ENCODE data around the gene UCKL1. TPM values are rescaled to one million over a fixed set of nuclear protein-coding genes. Genes with fewer than 3 reads are reported as not detected.

UCKL1 gene
- total RNA-seq, 1 donor from 2014 or later: 48.7 TPM

GRCh38 chr20:63890201-63890576 is 66.0 kb downstream of the UCKL1 start:
- no peak for DNase-seq

Small RNAs within 50 kb of the gene (small RNA-seq; reads per million reads assigned to genes)
- gene MIR647 (ENCODE audit: low replicate concordance) (not detected), gene MIR941-2 (ENCODE audit: low replicate concordance) (not detected), gene MIR941-4 (ENCODE audit: low replicate concordance) (not detected), gene MIR941-5 (ENCODE audit: low replicate concordance) (not detected), gene RNU1-134P (ENCODE audit: low replicate concordance) (0.18 reads per million, percentile 16 among the genes with 10 or more reads in this experiment)

Other genes with a start within 250 kb of the UCKL1 start
- gene ARFRP1, start 248.4 kb downstream of the UCKL1 start, total RNA-seq: 36.3 TPM
- gene ZGPAT, start 248.4 kb downstream of the UCKL1 start, total RNA-seq: 14.1 TPM
- gene LIME1, start 219.8 kb downstream of the UCKL1 start, total RNA-seq: 6.8 TPM
- gene SLC2A4RG, start 216.6 kb downstream of the UCKL1 start, total RNA-seq: 67.0 TPM
- 28.6 TPM for gene ZBTB46, start 125.2 kb downstream of the UCKL1 start, total RNA-seq
- gene ABHD16B, start 94.9 kb downstream of the UCKL1 start, total RNA-seq: not detected
- 62.0 TPM for gene TPD52L2, start 91.1 kb downstream of the UCKL1 start, total RNA-seq
- 37.6 TPM for gene DNAJC5, start 61.3 kb downstream of the UCKL1 start, total RNA-seq
- gene ZNF512B, start 13.5 kb upstream of the UCKL1 start, total RNA-seq: 15.3 TPM
- 2.6 TPM for gene SAMD10, start 23.2 kb upstream of the UCKL1 start, total RNA-seq
- gene PRPF6, start 24.7 kb upstream of the UCKL1 start, total RNA-seq: 62.5 TPM
- gene C20orf204, start 79.8 kb upstream of the UCKL1 start, total RNA-seq: 0.82 TPM
- 17.6 TPM for gene SOX18, start 93.2 kb upstream of the UCKL1 start, total RNA-seq
- gene TCEA2, start 106.8 kb upstream of the UCKL1 start, total RNA-seq: 22.8 TPM
- 7.7 TPM for gene RGS19, start 123.1 kb upstream of the UCKL1 start, total RNA-seq
- gene OPRL1, start 123.7 kb upstream of the UCKL1 start, total RNA-seq: 0.62 TPM
- not detected for gene LKAAEAR1, start 128.0 kb upstream of the UCKL1 start, total RNA-seq
- gene NPBWR2, start 151.1 kb upstream of the UCKL1 start, total RNA-seq: not detected
- gene MYT1, start 208.0 kb upstream of the UCKL1 start, total RNA-seq: 0.31 TPM

Measured in tongue (tissue), 3 donors.